Uterus (tissue), 2 donors: ENCODE results near the gene C1QTNF6.

Experiments
- POLR2A ChIP-seq, 2 donors: fragments of 450-650 bp; IDR thresholded peaks; one replicate each; pipeline ENCODE4 v1.6.1; 2016; ENCODE audit warnings: antibody characterized with exemption in 2 of 2, mild to moderate bottlenecking in 1 of 2, moderate library complexity in 1 of 2
- TF ChIP-seq, protein P1 (sequence below), 4 experiments: fragments of 200-600 bp in 2 of 4; fragments of 450-650 bp in 2 of 4; sonication (generic) in 2 of 4; IDR thresholded peaks; one replicate each; pipeline ENCODE4 v1.5.1; 2016 to 2019; ENCODE audit warnings: antibody characterized with exemption in 4 of 4, mild to moderate bottlenecking in 2 of 4, moderate library complexity in 1 of 4

DNA sequence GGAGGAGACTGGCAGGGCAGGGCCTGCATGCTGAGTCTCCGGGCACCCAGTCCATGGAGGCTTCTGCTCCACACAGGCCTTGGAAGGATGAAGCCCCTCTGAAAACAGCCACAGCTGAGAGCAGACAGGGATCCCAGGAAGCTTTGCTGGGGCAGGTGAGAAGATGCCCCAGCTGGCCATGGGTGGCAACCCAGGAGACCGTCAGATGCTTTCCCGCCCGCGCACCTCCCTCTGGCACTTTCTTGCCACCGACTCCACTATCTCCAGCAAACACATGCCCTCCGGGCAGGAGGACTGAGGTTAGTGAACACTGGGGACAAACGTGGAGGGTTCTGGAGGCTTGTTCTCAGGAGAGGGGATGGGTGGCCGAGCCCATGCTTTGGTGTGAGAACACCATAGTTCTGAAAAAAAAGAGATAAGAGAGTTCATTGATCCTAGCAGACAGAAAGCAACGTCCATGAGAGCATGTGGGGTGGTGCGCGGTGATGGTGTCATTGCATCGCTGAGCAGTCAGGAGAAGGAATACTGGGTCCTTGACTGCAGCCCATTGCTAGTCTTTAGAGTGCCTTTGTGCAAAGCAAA is 2.3 kb downstream of the C1QTNF6 start:
- TF ChIP-seq, protein P1, sequence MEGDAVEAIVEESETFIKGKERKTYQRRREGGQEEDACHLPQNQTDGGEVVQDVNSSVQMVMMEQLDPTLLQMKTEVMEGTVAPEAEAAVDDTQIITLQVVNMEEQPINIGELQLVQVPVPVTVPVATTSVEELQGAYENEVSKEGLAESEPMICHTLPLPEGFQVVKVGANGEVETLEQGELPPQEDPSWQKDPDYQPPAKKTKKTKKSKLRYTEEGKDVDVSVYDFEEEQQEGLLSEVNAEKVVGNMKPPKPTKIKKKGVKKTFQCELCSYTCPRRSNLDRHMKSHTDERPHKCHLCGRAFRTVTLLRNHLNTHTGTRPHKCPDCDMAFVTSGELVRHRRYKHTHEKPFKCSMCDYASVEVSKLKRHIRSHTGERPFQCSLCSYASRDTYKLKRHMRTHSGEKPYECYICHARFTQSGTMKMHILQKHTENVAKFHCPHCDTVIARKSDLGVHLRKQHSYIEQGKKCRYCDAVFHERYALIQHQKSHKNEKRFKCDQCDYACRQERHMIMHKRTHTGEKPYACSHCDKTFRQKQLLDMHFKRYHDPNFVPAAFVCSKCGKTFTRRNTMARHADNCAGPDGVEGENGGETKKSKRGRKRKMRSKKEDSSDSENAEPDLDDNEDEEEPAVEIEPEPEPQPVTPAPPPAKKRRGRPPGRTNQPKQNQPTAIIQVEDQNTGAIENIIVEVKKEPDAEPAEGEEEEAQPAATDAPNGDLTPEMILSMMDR (IDR thresholded peaks at IDR 0.05): no peak
- TF ChIP-seq POLR2A (IDR thresholded peaks at IDR 0.05): no peak
